IPS DF 6.9 (cell line): ENCODE data around the gene BICD1.
"Not testable (repeated sequence)": the region's sequence is repeated elsewhere in the genome, so short reads cannot be mapped to it uniquely, and the experiment has no call there.

ENCODE experiments used
- DNase-seq: peaks from one replicate; pipeline ENCODE4 v3.0.0-alpha.2; 2013; ENCODE audit warnings: low read depth, low spot score
- H3K27ac ChIP-seq: one replicate; pipeline ENCODE4 v1.5.1; 2013; ENCODE audit warnings: low read length, control low read depth
- H3K27me3 ChIP-seq: 2 replicates; pipeline ENCODE4 v1.6.1; 2013; ENCODE audit warnings: mild to moderate bottlenecking, low read length; ENCODE audit not compliant: control insufficient read depth, insufficient read depth
- H3K36me3 ChIP-seq: 2 replicates; pipeline ENCODE4 v1.6.1; 2013; ENCODE audit warnings: low read length; ENCODE audit not compliant: control insufficient read depth, insufficient read depth
- H3K4me1 ChIP-seq: 2 replicates; pipeline ENCODE4 v1.6.1; 2013; ENCODE audit warnings: low read length; ENCODE audit not compliant: control insufficient read depth, insufficient read depth
- H3K4me3 ChIP-seq: 2 replicates; pipeline ENCODE4 v1.5.1; 2013; ENCODE audit warnings: mild to moderate bottlenecking, low read length
- H3K9me3 ChIP-seq: 2 replicates; pipeline ENCODE4 v1.6.1; 2013; ENCODE audit warnings: low read length, inconsistent platforms; ENCODE audit not compliant: control insufficient read depth, insufficient read depth
- WGBS: extraction: QIAGEN DNeasy Blood & Tissue Kit; methylation state at CpG from one replicate; pipeline ENCODE4 v1.1.7; 2013; ENCODE audit warnings: mixed read lengths, missing lambda C conversion rate; ENCODE audit not compliant: insufficient read length, insufficient coverage; 5-methylcytosine and 5-hydroxymethylcytosine counted together

The BICD1 gene

DNA sequence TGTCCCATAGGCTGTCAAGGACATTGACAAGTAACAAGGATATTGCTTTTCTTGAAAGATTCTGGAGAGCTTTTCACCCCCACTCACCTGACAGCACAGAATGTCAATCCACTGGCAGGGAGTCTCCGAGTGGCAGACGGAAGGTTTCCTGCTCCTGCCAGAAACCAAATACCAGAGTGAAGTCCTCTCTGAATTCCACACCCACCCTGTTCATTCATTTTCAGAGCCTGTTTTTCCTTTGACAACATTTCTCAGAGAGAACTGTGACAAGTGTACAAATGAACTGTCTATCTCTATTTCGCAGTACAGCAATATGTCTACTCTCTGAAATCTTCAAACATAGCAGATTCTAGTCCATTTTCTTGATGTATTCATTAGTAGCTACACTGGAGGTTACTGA lies 26.2 kb upstream of the BICD1 start:
- Histone ChIP-seq H3K27ac (no peak overlapping the region), H3K9me3 (no peaks in the 10 kb centered on the region), H3K36me3 (no peaks in the 10 kb centered on the region), H3K4me1 (no peaks in the 10 kb centered on the region), H3K27me3 (no peaks in the 10 kb centered on the region), H3K4me3 (no peak overlapping the region)
- no CpG with 5 or more reads among the region's 3 CpGs for WGBS
- no peak for DNase-seq

GRCh38 chr12:32083489-32083888 lies 23.2 kb upstream of the BICD1 start:
- Histone ChIP-seq H3K27me3 (no peaks in the 10 kb centered on the region), H3K4me1 (no peaks in the 10 kb centered on the region), H3K27ac (no peak overlapping the region), H3K4me3 (no peak overlapping the region), H3K9me3 (no peaks in the 10 kb centered on the region), H3K36me3 (no peaks in the 10 kb centered on the region)
- DNase-seq: no peak
- WGBS: 100% methylated on average over 1 of the region's 5 CpGs

DNA sequence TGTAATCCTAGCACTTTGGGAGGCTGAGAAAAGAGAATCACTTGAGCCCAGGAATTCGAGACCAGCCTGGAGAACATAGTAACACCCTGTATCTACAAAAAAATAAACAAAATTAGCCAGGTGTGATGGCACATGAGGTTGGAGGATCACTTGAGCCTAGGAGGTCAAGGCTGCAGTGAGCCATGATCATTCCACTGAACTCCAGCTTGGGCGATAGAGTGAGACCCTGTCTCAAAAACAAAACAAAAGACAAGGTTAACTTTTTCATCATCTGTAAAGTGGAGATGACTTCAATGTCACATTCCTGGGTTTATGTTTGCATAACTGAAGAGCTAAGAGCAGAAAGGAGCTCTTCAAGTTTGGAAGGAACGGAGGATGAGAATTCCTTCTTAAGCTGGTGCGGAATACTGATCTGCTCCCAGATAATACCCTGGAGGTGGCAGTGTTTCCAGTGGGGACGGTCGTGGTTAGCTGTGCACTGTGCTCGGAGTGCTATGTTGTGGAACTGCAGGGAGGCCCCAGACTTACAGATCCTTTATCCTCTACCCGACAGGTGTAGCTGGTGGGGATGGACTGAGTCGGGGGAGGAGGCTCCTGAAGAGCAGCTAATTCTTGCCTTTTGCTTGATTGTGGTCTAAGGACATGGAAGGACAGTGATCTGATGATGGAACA lies 22.5 kb upstream of the BICD1 start:
- H3K36me3 ChIP-seq: no peaks in the 10 kb centered on the region
- no peak overlapping the region for H3K4me3 ChIP-seq
- no peaks in the 10 kb centered on the region for H3K9me3 ChIP-seq
- no peaks in the 10 kb centered on the region for H3K27me3 ChIP-seq
- H3K4me1 ChIP-seq: no peaks in the 10 kb centered on the region
- no peak overlapping the region for H3K27ac ChIP-seq
- no CpG with 5 or more reads among the region's 9 CpGs for WGBS
- DNase-seq: no peak

- no peak overlapping the region for H3K4me3 ChIP-seq
- no peaks in the 10 kb centered on the region for H3K27me3 ChIP-seq
- peaks cover 2% of the 10 kb centered on the region; the same call in 1 of the 2 replicates for H3K4me1 ChIP-seq
- H3K27ac ChIP-seq: no peak overlapping the region
- WGBS: no CpG with 5 or more reads among the region's 3 CpGs
- no peaks in the 10 kb centered on the region for H3K36me3 ChIP-seq
- no peak for DNase-seq
- H3K9me3 ChIP-seq: no peaks in the 10 kb centered on the region
Measured at GRCh38 chr12:32084753-32085152, 21.9 kb upstream of the BICD1 start.

DNA sequence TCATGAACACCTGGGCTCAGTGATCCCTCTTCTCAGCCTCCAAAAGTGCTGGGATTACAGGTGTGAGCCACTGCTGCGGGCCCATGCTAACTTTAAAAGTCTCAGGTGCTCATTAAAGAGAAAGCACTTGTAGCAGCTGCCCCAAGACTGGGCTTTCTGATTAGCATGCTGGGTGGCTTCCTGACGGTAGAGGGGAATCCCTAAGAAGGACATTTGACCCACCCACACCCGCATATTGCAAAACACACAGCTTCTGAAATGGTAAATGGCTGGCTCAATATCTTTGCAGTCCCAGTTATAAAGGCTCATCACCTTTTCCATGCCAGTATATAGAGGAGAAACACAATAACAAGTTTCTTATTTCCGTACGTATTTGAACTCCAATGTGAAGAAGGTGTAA lies 19.3 kb upstream of the BICD1 start:
- WGBS: no CpG with 5 or more reads among the region's 5 CpGs
- Histone ChIP-seq H3K4me3 (no peak overlapping the region), H3K9me3 (no peaks in the 10 kb centered on the region), H3K36me3 (no peaks in the 10 kb centered on the region), H3K27ac (no peak overlapping the region), H3K4me1 (peaks cover 2% of the 10 kb centered on the region; the same call in 1 of the 2 replicates), H3K27me3 (no peaks in the 10 kb centered on the region)
- no peak for DNase-seq

DNA sequence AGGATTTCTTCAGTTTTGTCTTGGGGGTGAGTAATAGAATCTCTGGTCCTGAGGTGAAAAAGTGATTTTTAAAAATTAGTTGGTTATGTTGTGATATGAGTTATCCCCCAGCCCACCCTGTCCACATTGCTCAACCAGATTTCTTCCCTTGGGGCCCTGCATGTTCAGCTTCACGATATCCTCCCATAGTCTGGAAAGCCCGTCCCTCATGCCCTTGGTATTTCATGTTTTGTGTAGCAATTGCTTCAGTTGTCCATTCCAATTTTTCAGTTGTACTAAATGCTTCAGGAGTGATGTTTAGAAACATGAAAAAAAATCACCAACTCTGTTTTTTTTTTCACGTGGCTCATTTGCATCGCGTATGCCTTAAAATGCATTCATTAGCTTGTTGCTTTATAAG lies 17.5 kb upstream of the BICD1 start:
- no peak for DNase-seq
- Histone ChIP-seq H3K27me3 (no peaks in the 10 kb centered on the region), H3K36me3 (no peaks in the 10 kb centered on the region), H3K9me3 (no peaks in the 10 kb centered on the region), H3K4me1 (peaks cover 2% of the 10 kb centered on the region; the same call in 1 of the 2 replicates), H3K4me3 (no peak overlapping the region), H3K27ac (no peak overlapping the region)
- no CpG with 5 or more reads among the region's 5 CpGs for WGBS

- H3K4me1 ChIP-seq: peaks cover 2% of the 10 kb centered on the region; the same call in 1 of the 2 replicates
- H3K36me3 ChIP-seq: no peaks in the 10 kb centered on the region
- WGBS: no CpG with 5 or more reads among the region's 3 CpGs
- DNase-seq: no peak
- H3K27ac ChIP-seq: no peak overlapping the region
- no peaks in the 10 kb centered on the region for H3K9me3 ChIP-seq
- H3K27me3 ChIP-seq: no peaks in the 10 kb centered on the region
- no peak overlapping the region for H3K4me3 ChIP-seq
Measured at GRCh38 chr12:32089586-32089985, 17.1 kb upstream of the BICD1 start.

DNA sequence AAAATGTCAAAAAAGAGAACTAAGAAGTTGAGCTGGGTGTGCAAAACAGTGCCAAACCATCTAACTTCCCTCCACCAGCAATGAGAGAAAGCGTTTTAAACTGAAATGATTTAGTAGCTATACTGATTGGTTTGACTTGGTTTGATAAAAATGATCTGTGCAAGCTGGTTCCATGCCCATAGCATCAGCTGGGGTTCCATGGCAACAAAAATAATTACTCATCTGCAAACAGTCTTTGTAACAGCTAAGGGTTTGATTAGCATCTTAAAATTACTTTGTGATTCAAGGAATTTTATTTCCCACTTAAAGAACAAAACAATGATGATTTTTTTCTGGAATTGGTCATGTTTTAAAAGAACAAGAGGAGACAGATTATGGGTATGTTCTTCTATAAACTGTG lies 15.0 kb upstream of the BICD1 start:
- Histone ChIP-seq H3K27ac (no peak overlapping the region), H3K4me3 (no peak overlapping the region), H3K4me1 (peaks cover 2% of the 10 kb centered on the region; the same call in 1 of the 2 replicates), H3K27me3 (no peaks in the 10 kb centered on the region), H3K36me3 (no peaks in the 10 kb centered on the region), H3K9me3 (no peaks in the 10 kb centered on the region)
- WGBS: no CpG with 5 or more reads among the region's 1 CpG
- DNase-seq: no peak

GRCh38 chr12:32098112-32098511 lies 8.5 kb upstream of the BICD1 start:
- H3K4me3 ChIP-seq: no peak overlapping the region
- WGBS: no CpG with 5 or more reads among the region's 4 CpGs
- H3K27ac ChIP-seq: no peak overlapping the region
- H3K36me3 ChIP-seq: no peaks in the 10 kb centered on the region
- no peaks in the 10 kb centered on the region for H3K9me3 ChIP-seq
- H3K27me3 ChIP-seq: no peaks in the 10 kb centered on the region
- H3K4me1 ChIP-seq: peaks cover 3% of the 10 kb centered on the region
- no peak for DNase-seq

DNA sequence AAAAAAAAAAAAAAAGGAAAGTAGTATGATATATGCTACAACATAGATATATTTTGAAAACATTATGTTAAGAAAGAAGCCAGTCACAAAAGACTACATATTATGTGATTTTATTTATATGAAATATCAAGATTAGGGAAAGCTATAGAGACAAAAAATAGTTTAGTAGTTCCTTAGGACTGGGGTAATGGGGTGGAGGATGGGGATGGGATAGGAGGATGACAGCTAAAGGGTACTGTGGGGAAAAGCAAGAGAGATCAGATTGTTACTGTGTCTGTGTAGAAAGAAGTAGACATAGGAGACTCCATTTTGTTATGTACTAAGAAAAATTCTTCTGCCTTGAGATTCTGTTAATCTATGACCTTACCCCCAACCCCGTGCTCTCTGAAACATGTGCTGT lies 7.4 kb upstream of the BICD1 start:
- not testable (repeated sequence) for H3K27ac ChIP-seq, H3K9me3 ChIP-seq, DNase-seq, H3K27me3 ChIP-seq, H3K36me3 ChIP-seq, H3K4me1 ChIP-seq, H3K4me3 ChIP-seq
- WGBS: no CpG with 5 or more reads among the region's 1 CpG

DNA sequence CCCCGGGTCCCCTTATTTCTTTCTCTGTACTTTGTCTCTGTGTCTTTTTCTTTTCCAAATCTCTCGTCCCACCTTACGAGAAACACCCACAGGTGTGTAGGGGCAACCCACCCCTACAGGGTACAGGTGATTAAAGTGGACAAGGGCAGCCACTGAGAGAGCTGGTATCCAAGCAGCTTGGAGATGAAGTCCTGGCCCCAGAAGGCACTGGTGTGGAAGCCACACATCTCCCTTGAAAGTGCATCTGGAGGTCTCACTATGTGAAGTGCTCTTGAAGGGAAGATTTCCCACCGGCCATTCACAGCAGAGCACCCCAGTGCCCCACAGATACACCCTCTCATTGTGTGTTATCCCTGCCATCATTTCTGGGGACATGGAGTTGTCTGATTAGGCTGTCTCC lies 6.3 kb upstream of the BICD1 start:
- Histone ChIP-seq H3K27ac (no peak overlapping the region), H3K4me1 (peaks cover 3% of the 10 kb centered on the region), H3K4me3 (no peak overlapping the region), H3K27me3 (no peaks in the 10 kb centered on the region), H3K36me3 (no peaks in the 10 kb centered on the region), H3K9me3 (no peaks in the 10 kb centered on the region)
- WGBS: no CpG with 5 or more reads among the region's 4 CpGs
- DNase-seq: no peak
